Subcutaneous adipose tissue (tissue), 4 donors: ENCODE results near the gene TSGA10IP. TPM values are rescaled to one million over a fixed set of nuclear protein-coding genes. Genes with fewer than 3 reads are reported as not detected.

ENCODE experiments used
- CTCF ChIP-seq: fragments of 450-650 bp; IDR thresholded peaks from one replicate; pipeline ENCODE4 v1.5.1; 2016; ENCODE audit warnings: low read depth, mild to moderate bottlenecking, control low read depth, antibody characterized with exemption, moderate library complexity
- total RNA-seq, 4 donors: library from RNA; depleted of rRNA; stranded (reverse); fragments of >200 nt; gene quantifications; one replicate each; pipeline ENCODE4 v1.1.0, GENCODE V29; 2016

TSGA10IP gene
- total RNA-seq, 4 donors from 2014 or later: not detected

DNA sequence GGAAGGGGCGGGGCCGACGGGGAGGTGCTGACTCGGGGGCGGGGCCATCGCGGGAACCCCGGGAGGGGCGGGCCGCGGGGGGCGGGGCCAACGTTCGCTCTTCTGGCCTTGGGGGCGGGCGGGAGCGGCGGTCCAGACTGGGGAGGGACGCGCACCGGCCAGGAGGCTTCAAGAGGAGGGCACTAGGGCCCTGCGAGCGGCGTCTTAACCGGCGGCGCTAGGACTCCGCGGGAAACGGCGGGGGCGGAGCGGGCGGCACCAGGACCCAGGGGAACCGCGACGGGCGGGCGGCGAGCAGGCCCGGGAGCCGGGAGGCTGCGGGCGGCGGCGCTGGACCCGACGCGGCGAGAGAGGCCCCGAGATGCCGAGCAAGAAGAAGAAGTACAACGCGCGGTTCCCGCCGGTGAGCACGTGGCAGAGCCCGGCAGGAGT is 26.1 kb upstream of the TSGA10IP start, which contains the start of gene DRAP1:
TSS of gene DRAP1 (plus strand) at position 286 of the 432 bp plus-strand sequence. CDS start at position 362, 76 bp downstream.
- no peak for TF ChIP-seq CTCF

- no peak for TF ChIP-seq CTCF
These were observed 25.5 kb upstream of the TSGA10IP start for GRCh38 chr11:65919573-65920371.

DNA sequence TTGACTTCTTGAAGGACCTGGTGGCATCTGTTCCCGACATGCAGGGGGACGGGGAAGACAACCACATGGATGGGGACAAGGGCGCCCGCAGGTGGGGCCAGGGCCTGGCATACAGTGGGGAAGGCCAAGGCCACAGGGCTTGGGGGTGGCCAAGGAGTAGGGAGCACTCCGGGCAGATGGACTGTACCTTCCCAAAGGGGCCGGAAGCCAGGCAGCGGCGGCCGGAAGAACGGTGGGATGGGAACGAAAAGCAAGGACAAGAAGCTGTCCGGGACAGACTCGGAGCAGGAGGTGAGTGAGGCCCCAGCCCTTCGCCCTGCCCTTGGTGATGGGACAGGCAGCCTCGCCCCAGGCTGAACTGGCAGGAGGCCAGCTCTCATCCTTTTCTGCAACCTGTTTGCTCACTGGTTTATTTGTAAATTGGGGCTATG is 24.9 kb upstream of the TSGA10IP start:
- TF ChIP-seq CTCF: no peak

GRCh38 chr11:65921033-65921555 is 24.2 kb upstream of the TSGA10IP start:
- TF ChIP-seq CTCF: no peak

- TF ChIP-seq CTCF: no peak
These were observed 23.4 kb upstream of the TSGA10IP start for GRCh38 chr11:65921876-65922275.

GRCh38 chr11:65922565-65922964 is 22.7 kb upstream of the TSGA10IP start:
- TF ChIP-seq CTCF: no peak

GRCh38 chr11:65925397-65925796 is 19.9 kb upstream of the TSGA10IP start:
- no peak for TF ChIP-seq CTCF
